Panc1 (cell line): Measurements from ENCODE around the gene TNRC6A. TPM values are rescaled to one million over a fixed set of nuclear protein-coding genes. Genes with fewer than 3 reads are reported as not detected.
A peak's percentile ranks its signal among the peaks of the same experiment; 100 is the strongest.

Source experiments
- ATAC-seq: fragments of 200-7000 bp; cut with Tn5 transposase; 2 replicates; pipeline ENCODE4 v1.9.1; 2020; ENCODE audit warnings: mild to moderate bottlenecking, moderate library complexity
- BruUV-seq: library from RNA; stranded (reverse); fragments of 400-500 nt; replicated peaks from 2 replicates; lab custom pipeline; 2021; lab: Mats Ljungman, UMichigan
- CTCF ChIA-PET: fragments of 300-600 bp; sonication (Branson Sonifier 250); formaldehyde crosslinking; loops from one replicate; lab custom pipeline; 2022; ENCODE audit warnings: antibody characterized with exemption; lab: Charles Lee
- POLR2A ChIA-PET: fragments of 300-600 bp; sonication (Branson Sonifier 250); formaldehyde crosslinking; loops from one replicate; lab custom pipeline; 2022; ENCODE audit warnings: antibody characterized with exemption; lab: Charles Lee
- DNase-seq: peaks from one replicate; pipeline ENCODE4 v3.0.0-alpha.2; 2010; ENCODE audit warnings: low read depth, low spot score
- H3K27ac ChIP-seq: 2 replicates; pipeline ENCODE4 v1.5.1; 2011; ENCODE audit warnings: mild to moderate bottlenecking, low read length, inconsistent platforms
- H3K27me3 ChIP-seq: fragments of 200-500 bp; sonication (Bioruptor generic); 2 replicates; pipeline ENCODE4 v1.6.0; 2014; ENCODE audit warnings: low read length, inconsistent platforms; ENCODE audit not compliant: control insufficient read depth, insufficient read depth
- H3K36me3 ChIP-seq: fragments of 200-500 bp; sonication (Bioruptor generic); 2 replicates; pipeline ENCODE4 v1.5.1; 2014; ENCODE audit warnings: inconsistent platforms, mild to moderate bottlenecking, low read length, moderate library complexity; ENCODE audit not compliant: control insufficient read depth, insufficient read depth
- H3K4me1 ChIP-seq: 2 replicates; pipeline ENCODE4 v1.5.1; 2011; ENCODE audit warnings: inconsistent platforms, mild to moderate bottlenecking, low read length, moderate library complexity; ENCODE audit not compliant: control insufficient read depth, insufficient read depth
- H3K4me3 ChIP-seq, 2 experiments: 2 replicates each; pipeline ENCODE4 v1.5.1; 2011 to 2012; ENCODE audit warnings: low read depth in 2 of 2, low read length in 2 of 2, mild to moderate bottlenecking in 2 of 2, inconsistent platforms in 1 of 2, moderate library complexity in 1 of 2
- H3K9me3 ChIP-seq: fragments of 200-500 bp; sonication (Bioruptor generic); 2 replicates; pipeline ENCODE4 v1.5.1; 2014; ENCODE audit warnings: low read depth, mild to moderate bottlenecking, inconsistent platforms, low read length, moderate library complexity; ENCODE audit not compliant: control insufficient read depth, insufficient read depth
- CTCF ChIP-seq: fragments of 450-650 bp; IDR thresholded peaks from 2 replicates; pipeline ENCODE4 v1.5.1; 2017; ENCODE audit warnings: mild to moderate bottlenecking
- POLR2AphosphoS5 ChIP-seq: IDR thresholded peaks from 2 replicates; pipeline ENCODE4 v1.6.1; 2012; ENCODE audit warnings: mild to moderate bottlenecking, low read depth, low read length, moderate library complexity
- REST ChIP-seq, 2 experiments: IDR thresholded peaks; 2 replicates each; pipeline ENCODE4 v1.6.1; 2011 to 2012; ENCODE audit warnings: low read depth in 2 of 2, control low read depth in 1 of 2, low read length in 1 of 2, mild to moderate bottlenecking in 1 of 2, moderate library complexity in 1 of 2; ENCODE audit not compliant: insufficient read depth in 1 of 2
- SIN3A ChIP-seq: IDR thresholded peaks from 2 replicates; pipeline ENCODE4 v1.6.1; 2012; ENCODE audit warnings: low read depth, mild to moderate bottlenecking, low read length, moderate library complexity, borderline replicate concordance; ENCODE audit not compliant: insufficient read depth
- TCF7L2 ChIP-seq: IDR thresholded peaks from 2 replicates; pipeline ENCODE4 v1.6.1; 2011; ENCODE audit warnings: mild to moderate bottlenecking, low read depth, low read length, inconsistent platforms
- in situ Hi-C: cut with HindIII; loops from 2 replicates; pipeline ENCODE4 v1.10.0; 2016; ENCODE audit warnings: low sequenced_read_pairs, low pct_unique_long_range_greater_than_20kb
- intact Hi-C: fragments of 100-400 bp; cut with micrococcal nuclease; formaldehyde crosslinking; loops from one replicate; pipeline ENCODE4 v1.10.0; 2022; ENCODE audit not compliant: unreplicated experiment
- total RNA-seq: library from RNA; stranded (reverse); gene quantifications from one replicate; pipeline ENCODE4 v1.2.1, GENCODE V29; 2021; ENCODE audit not compliant: unreplicated experiment

Gene TNRC6A
- total RNA-seq, 1 experiment from 2014 or later: 53.6 TPM

GRCh38 chr16:24849641-24850040, 120.2 kb downstream of the TNRC6A start:
- no peak overlapping the region for H3K27ac ChIP-seq
- CTCF ChIA-PET: no interaction called here
- H3K36me3 ChIP-seq: no peaks in the 10 kb centered on the region
- BruUV-seq: no TSS peak
- no peak overlapping the region for H3K4me3 ChIP-seq
- in situ Hi-C loops: no loop called here
- no peak for ATAC-seq
- DNase-seq: no peak
- POLR2A ChIA-PET: no interaction called here
- no peaks in the 10 kb centered on the region for H3K9me3 ChIP-seq
- TF ChIP-seq POLR2AphosphoS5 (no peak), TCF7L2 (no peak), SIN3A (no peak), REST (IDR thresholded peaks at IDR 0.05; ENCODE audit: insufficient read depth in 1 of 2, low read depth in 2 of 2, low read length in 1 of 2) (no peak), CTCF (no peak)
- H3K27me3 ChIP-seq: no peaks in the 10 kb centered on the region
- intact Hi-C loops: no loop called here
- H3K4me1 ChIP-seq: peaks cover 23% of the 10 kb centered on the region

GRCh38 chr16:24850289-24850938, 121.0 kb downstream of the TNRC6A start:
- CTCF ChIA-PET: no interaction called here
- ATAC-seq (peak; percentile 25; the same call in 1 of the 2 replicates), DNase-seq (no peak)
- Histone ChIP-seq H3K4me3 (no peak overlapping the region), H3K27ac (peak overlapping the region; percentile 20; the same call in 1 of the 2 replicates), H3K4me1 (peaks cover 24% of the 10 kb centered on the region), H3K9me3 (no peaks in the 10 kb centered on the region), H3K27me3 (no peaks in the 10 kb centered on the region), H3K36me3 (no peaks in the 10 kb centered on the region)
- in situ Hi-C loops (no loop called here), intact Hi-C loops (no loop called here)
- no TSS peak for BruUV-seq
- no peak for TF ChIP-seq CTCF
- no peak for TF ChIP-seq POLR2AphosphoS5
- no peak for TF ChIP-seq REST (IDR thresholded peaks at IDR 0.05; ENCODE audit: insufficient read depth in 1 of 2, low read depth in 2 of 2, low read length in 1 of 2)
- TF ChIP-seq SIN3A: no peak
- TF ChIP-seq TCF7L2: no peak
- POLR2A ChIA-PET: interaction anchor here (0.7 kb wide), 1 partner anchor 16 kb away, joined by 3 read pairs; no protein-coding TSS in a partner anchor
